Nephron progenitor cell (in vitro differentiated cells): ENCODE measurements around the gene SHC3.

ENCODE experiments used
- DNase-seq: peaks from one replicate; pipeline ENCODE4 v3.0.0; 2021
- H3K27ac Mint-ChIP-seq: 2 replicates; pipeline ENCODE4 v1.8.0; 2021; ENCODE audit warnings: mild to moderate bottlenecking, moderate library complexity, mixed read lengths
- H3K27me3 Mint-ChIP-seq: 2 replicates; pipeline ENCODE4 v1.8.0; 2021; ENCODE audit warnings: mild to moderate bottlenecking, low read depth, mixed read lengths; ENCODE audit not compliant: poor library complexity
- H3K36me3 Mint-ChIP-seq: 2 replicates; pipeline ENCODE4 v1.8.0; 2021; ENCODE audit warnings: low read depth, mixed read lengths
- H3K4me1 Mint-ChIP-seq: 2 replicates; pipeline ENCODE4 v1.8.0; 2021; ENCODE audit warnings: mixed read lengths
- H3K4me3 Mint-ChIP-seq: 2 replicates; pipeline ENCODE4 v1.8.0; 2021; ENCODE audit warnings: mild to moderate bottlenecking, moderate library complexity, mixed read lengths
- H3K9me3 Mint-ChIP-seq: 2 replicates; pipeline ENCODE4 v1.8.0; 2021; ENCODE audit warnings: mild to moderate bottlenecking, moderate library complexity, mixed read lengths
- CTCF ChIP-seq: fragments of 200-600 bp; sonication (generic); IDR thresholded peaks from 2 replicates; pipeline ENCODE4 v1.5.0; 2021; ENCODE audit warnings: antibody characterized with exemption

SHC3 gene

GRCh38 chr9:89223396-89223977 lies 44.9 kb upstream of the SHC3 start:
- H3K4me3 Mint-ChIP-seq = no peak overlapping the region
- no peaks in the 10 kb centered on the region for H3K36me3 Mint-ChIP-seq
- peaks cover 14% of the 10 kb centered on the region for H3K27me3 Mint-ChIP-seq
- TF ChIP-seq CTCF = no peak
- no peaks in the 10 kb centered on the region for H3K9me3 Mint-ChIP-seq
- H3K4me1 Mint-ChIP-seq = peaks cover 13% of the 10 kb centered on the region
- H3K27ac Mint-ChIP-seq = no peak overlapping the region
- no peak for DNase-seq

- H3K27me3 Mint-ChIP-seq = peaks cover 4% of the 10 kb centered on the region
- peaks cover 3% of the 10 kb centered on the region for H3K9me3 Mint-ChIP-seq
- H3K4me3 Mint-ChIP-seq = no peak overlapping the region
- H3K27ac Mint-ChIP-seq = no peak overlapping the region
- no peaks in the 10 kb centered on the region for H3K4me1 Mint-ChIP-seq
- no peak for TF ChIP-seq CTCF
- DNase-seq = no peak
- H3K36me3 Mint-ChIP-seq = peaks cover 1% of the 10 kb centered on the region
These were observed 41.0 kb upstream of the SHC3 start for GRCh38 chr9:89219637-89220036.

GRCh38 chr9:89218040-89218928 lies 39.7 kb upstream of the SHC3 start:
- H3K4me3 Mint-ChIP-seq = no peak overlapping the region
- no peak overlapping the region for H3K27ac Mint-ChIP-seq
- H3K9me3 Mint-ChIP-seq = peaks cover 7% of the 10 kb centered on the region
- H3K36me3 Mint-ChIP-seq = peaks cover 4% of the 10 kb centered on the region
- DNase-seq = no peak
- peaks cover 4% of the 10 kb centered on the region for H3K27me3 Mint-ChIP-seq
- no peak for TF ChIP-seq CTCF
- H3K4me1 Mint-ChIP-seq = no peaks in the 10 kb centered on the region

- Mint-ChIP-seq H3K9me3 (peaks cover 27% of the 10 kb centered on the region), H3K4me1 (no peaks in the 10 kb centered on the region), H3K36me3 (peaks cover 4% of the 10 kb centered on the region), H3K4me3 (no peak overlapping the region), H3K27ac (no peak overlapping the region), H3K27me3 (no peaks in the 10 kb centered on the region)
- no peak for DNase-seq
- no peak for TF ChIP-seq CTCF
These were observed 36.7 kb upstream of the SHC3 start for GRCh38 chr9:89215342-89215741.

GRCh38 chr9:89213396-89213880 lies 34.8 kb upstream of the SHC3 start:
- Mint-ChIP-seq H3K36me3 (peaks cover 4% of the 10 kb centered on the region), H3K27me3 (no peaks in the 10 kb centered on the region), H3K9me3 (peaks cover 34% of the 10 kb centered on the region), H3K27ac (no peak overlapping the region), H3K4me1 (no peaks in the 10 kb centered on the region), H3K4me3 (no peak overlapping the region)
- no peak for DNase-seq
- TF ChIP-seq CTCF = no peak
